ENCODE data around the gene NEK10. TPM values are rescaled to one million over a fixed set of nuclear protein-coding genes. Genes with fewer than 3 reads are reported as not detected.

The NEK10 gene
- total RNA-seq, 6 experiments from 2014 or later, result 5.2 to 9.5 (median 6.5) TPM

DNA sequence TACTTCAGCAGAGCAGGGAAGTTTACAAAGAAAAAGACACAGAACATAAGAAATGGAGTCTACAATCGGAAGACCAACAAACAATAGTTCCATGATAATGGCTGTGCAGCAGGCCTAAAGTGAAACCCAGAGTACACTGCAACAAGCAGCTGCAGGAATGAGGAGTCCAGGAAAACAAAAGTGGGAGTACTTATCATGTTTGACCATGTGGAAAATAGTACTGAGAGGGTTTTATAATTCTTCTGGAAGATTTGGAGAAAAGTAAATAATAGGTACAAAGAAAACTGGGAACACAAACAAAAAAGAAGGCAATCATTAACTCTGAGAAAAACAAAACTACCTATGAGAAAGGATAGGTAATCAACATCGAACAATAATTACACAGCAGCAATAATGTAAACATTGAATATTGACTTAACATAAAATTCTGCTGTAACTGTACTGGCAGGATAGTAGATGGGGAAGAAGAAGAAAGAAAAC is 87.5 kb downstream of the NEK10 start:
- Mint-ChIP-seq H3K27ac (peak overlapping the region; percentile 1; the same call in 1 of the 2 replicates), H3K4me3 (no peak overlapping the region; the same call in 1 of the 2 replicates), H3K4me1 (ENCODE audit: low read depth) (peaks cover 6% of the 10 kb centered on the region), H3K27me3 (ENCODE audit: insufficient read depth) (no peaks in the 10 kb centered on the region; the same call in 1 of the 2 replicates), H3K36me3 (ENCODE audit: low read depth) (peaks cover 16% of the 10 kb centered on the region), H3K9me3 (no peaks in the 10 kb centered on the region)
- TF ChIP-seq, protein P1, sequence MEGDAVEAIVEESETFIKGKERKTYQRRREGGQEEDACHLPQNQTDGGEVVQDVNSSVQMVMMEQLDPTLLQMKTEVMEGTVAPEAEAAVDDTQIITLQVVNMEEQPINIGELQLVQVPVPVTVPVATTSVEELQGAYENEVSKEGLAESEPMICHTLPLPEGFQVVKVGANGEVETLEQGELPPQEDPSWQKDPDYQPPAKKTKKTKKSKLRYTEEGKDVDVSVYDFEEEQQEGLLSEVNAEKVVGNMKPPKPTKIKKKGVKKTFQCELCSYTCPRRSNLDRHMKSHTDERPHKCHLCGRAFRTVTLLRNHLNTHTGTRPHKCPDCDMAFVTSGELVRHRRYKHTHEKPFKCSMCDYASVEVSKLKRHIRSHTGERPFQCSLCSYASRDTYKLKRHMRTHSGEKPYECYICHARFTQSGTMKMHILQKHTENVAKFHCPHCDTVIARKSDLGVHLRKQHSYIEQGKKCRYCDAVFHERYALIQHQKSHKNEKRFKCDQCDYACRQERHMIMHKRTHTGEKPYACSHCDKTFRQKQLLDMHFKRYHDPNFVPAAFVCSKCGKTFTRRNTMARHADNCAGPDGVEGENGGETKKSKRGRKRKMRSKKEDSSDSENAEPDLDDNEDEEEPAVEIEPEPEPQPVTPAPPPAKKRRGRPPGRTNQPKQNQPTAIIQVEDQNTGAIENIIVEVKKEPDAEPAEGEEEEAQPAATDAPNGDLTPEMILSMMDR (IDR thresholded peaks at IDR 0.05), result no peak
- DNase-seq, result no peak

DNA sequence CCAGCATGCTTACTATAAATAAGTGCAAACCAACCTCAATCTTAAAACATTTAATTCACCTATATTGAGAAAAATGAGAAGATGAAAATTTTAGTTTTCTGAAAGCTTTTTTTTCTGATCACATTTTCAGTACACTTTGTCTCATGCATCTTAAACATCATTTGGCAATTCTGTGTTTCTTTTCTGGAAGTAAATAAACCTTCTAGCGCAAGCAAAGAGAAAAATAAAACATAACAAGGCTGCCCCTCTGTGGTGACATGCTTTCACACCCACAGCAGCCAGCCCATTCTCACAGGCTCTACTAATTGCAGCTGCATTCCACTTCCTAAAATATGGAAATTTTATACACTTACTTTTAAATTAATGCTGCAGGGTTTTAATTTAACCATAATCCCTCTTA is 90.1 kb downstream of the NEK10 start:
- no peak overlapping the region for H3K27ac Mint-ChIP-seq
- peaks cover 13% of the 10 kb centered on the region for H3K4me1 Mint-ChIP-seq (ENCODE audit: low read depth)
- no peak overlapping the region for H3K4me3 Mint-ChIP-seq
- no peak for DNase-seq
- H3K27me3 Mint-ChIP-seq (ENCODE audit: insufficient read depth), result no peaks in the 10 kb centered on the region; the same call in 1 of the 2 replicates
- no peaks in the 10 kb centered on the region for H3K9me3 Mint-ChIP-seq
- TF ChIP-seq, protein P1 (IDR thresholded peaks at IDR 0.05), result peak; percentile 61
- H3K36me3 Mint-ChIP-seq (ENCODE audit: low read depth), result peaks cover 24% of the 10 kb centered on the region

DNA sequence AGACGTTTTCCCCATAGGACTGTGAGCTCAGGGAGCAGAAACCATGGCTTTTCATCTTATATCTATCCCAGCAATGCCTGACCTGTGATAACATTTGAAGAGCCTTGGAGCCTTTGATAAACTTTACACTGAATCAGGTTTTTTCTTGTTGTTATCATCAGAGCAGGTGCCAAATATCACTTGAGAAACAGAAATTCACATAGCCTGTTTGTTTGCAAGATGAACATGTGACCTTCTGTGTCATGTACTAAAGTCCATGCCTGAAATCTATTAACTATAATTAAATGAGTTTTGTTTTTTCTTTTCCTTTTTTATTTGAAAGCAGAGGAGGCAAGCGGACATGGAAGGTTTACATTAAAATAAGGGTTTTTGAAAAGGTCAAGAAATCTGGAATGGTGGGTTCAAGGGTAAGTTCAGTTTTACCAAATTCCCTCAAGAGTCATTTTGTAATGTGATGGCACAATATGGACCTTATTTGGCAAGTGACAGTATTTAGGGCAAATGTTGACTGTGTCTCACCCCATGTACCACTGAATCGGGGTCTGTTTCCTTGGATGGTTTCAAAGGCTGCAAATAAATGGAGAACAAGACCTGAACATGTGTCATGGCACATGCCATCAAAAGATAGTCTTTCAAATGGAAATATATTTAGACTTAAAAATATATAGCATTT is 90.7 kb downstream of the NEK10 start:
- Mint-ChIP-seq H3K27me3 (ENCODE audit: insufficient read depth) (no peaks in the 10 kb centered on the region; the same call in 1 of the 2 replicates), H3K4me3 (no peak overlapping the region), H3K27ac (no peak overlapping the region), H3K36me3 (ENCODE audit: low read depth) (peaks cover 24% of the 10 kb centered on the region), H3K9me3 (no peaks in the 10 kb centered on the region), H3K4me1 (ENCODE audit: low read depth) (peaks cover 13% of the 10 kb centered on the region)
- no peak for DNase-seq
- TF ChIP-seq, protein P1 (IDR thresholded peaks at IDR 0.05), result no peak

DNA sequence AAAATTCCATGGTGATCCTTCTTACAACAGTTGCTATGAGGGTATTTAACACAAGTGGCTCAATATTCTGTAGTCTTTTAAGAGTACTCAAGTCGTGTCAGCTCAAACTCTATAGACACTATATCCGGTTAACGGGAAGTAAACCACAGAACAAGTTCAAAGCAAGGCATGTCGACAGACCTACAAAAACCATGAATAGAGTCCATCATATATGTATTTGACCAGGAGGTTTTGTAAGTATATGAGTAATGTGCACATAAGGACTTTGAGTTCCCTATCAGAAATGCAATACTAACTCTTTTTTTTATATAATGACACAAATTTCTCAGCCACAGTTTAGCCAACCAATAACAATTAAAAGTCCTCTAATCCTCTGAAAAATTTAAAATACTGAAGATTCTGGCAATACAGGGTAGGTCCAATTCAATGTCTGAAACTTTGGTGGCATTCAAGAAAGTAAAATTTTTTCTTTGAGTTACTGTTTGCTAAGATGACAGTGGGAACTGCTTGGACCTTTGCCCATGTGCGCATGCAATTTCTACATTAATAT is 93.7 kb downstream of the NEK10 start:
- H3K27ac Mint-ChIP-seq, result no peak overlapping the region
- H3K27me3 Mint-ChIP-seq (ENCODE audit: insufficient read depth), result peaks cover 1% of the 10 kb centered on the region
- H3K9me3 Mint-ChIP-seq, result no peaks in the 10 kb centered on the region
- TF ChIP-seq, protein P1 (IDR thresholded peaks at IDR 0.05), result no peak
- H3K4me1 Mint-ChIP-seq (ENCODE audit: low read depth), result peaks cover 13% of the 10 kb centered on the region
- peaks cover 28% of the 10 kb centered on the region for H3K36me3 Mint-ChIP-seq (ENCODE audit: low read depth)
- no peak for DNase-seq
- H3K4me3 Mint-ChIP-seq, result no peak overlapping the region

DNA sequence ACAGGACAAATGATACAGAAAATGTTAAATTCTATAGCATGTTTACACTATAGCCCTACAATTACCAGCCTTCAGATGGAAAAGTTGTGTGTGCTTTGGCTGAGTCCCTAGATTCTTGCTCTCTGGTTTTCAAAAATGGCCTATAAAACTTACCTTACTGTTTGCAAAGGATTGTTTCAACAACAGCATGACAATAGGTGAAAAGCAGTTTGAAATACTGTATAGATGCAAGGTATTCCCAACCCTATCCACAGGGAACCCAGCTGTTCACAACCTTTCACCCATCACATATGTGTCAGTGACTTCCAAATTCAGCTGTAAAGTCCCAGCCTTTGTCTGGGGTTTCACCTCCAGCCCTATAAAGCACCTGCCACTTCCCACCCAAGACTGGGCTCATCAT is 97.3 kb downstream of the NEK10 start:
- Mint-ChIP-seq H3K36me3 (ENCODE audit: low read depth) (peaks cover 39% of the 10 kb centered on the region), H3K4me3 (no peak overlapping the region), H3K9me3 (no peaks in the 10 kb centered on the region), H3K27me3 (ENCODE audit: insufficient read depth) (peaks cover 2% of the 10 kb centered on the region), H3K4me1 (ENCODE audit: low read depth) (peaks cover 7% of the 10 kb centered on the region), H3K27ac (no peak overlapping the region)
- TF ChIP-seq, protein P1 (IDR thresholded peaks at IDR 0.05), result no peak
- DNase-seq, result no peak
